ENCODE data around the gene EVX1. TPM values are rescaled to one million over a fixed set of nuclear protein-coding genes. Genes with fewer than 3 reads are reported as not detected.

The EVX1 gene
- polyA plus RNA-seq, 1 donor, result not detected

GRCh38 chr7:27283558-27283957 is 41.0 kb downstream of the EVX1 start:
- no peak for DNase-seq
- Histone ChIP-seq H3K36me3 (ENCODE audit: control insufficient read depth, insufficient read depth, low read length) (no peaks in the 10 kb centered on the region), H3K4me3 (ENCODE audit: low read length) (no peak overlapping the region), H3K27me3 (ENCODE audit: control insufficient read depth, insufficient read depth, low read length) (no peaks in the 10 kb centered on the region), H3K4me1 (ENCODE audit: control insufficient read depth, insufficient read depth, low read length) (no peaks in the 10 kb centered on the region), H3K27ac (ENCODE audit: low read length) (no peak overlapping the region), H3K9me3 (ENCODE audit: control insufficient read depth, low read depth, low read length) (no peaks in the 10 kb centered on the region)
- 100% methylated on average over 1 of the region's 3 CpGs for WGBS (ENCODE audit: insufficient coverage, low lambda C conversion rate)

DNA sequence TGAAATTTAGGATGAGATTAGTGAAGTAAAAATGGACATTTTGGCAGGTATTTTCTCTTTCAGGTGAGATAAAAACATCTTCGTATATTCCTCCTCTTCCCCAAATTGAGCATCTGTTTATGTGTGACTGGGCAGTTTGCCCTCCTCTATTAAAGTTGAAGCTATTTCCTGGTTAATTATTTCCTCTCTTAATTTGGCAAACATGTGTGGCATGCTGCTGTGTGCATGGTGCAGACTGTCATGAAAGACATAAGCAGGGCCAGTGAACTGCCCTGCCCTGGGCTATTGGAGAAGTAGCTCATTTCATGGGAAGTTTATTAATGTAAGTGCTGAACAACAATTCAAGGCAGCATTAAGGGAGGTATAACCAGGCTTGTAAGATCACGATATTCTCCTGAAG is 52.6 kb downstream of the EVX1 start:
- no peaks in the 10 kb centered on the region for H3K4me1 ChIP-seq (ENCODE audit: control insufficient read depth, insufficient read depth, low read length)
- WGBS (ENCODE audit: insufficient coverage, low lambda C conversion rate), result no CpG with 5 or more reads among the region's 2 CpGs
- no peaks in the 10 kb centered on the region for H3K9me3 ChIP-seq (ENCODE audit: control insufficient read depth, low read depth, low read length)

GRCh38 chr7:27297356-27297755 is 54.8 kb downstream of the EVX1 start:
- Histone ChIP-seq H3K36me3 (ENCODE audit: control insufficient read depth, insufficient read depth, low read length) (no peaks in the 10 kb centered on the region), H3K4me1 (ENCODE audit: control insufficient read depth, insufficient read depth, low read length) (no peaks in the 10 kb centered on the region), H3K9me3 (ENCODE audit: control insufficient read depth, low read depth, low read length) (no peaks in the 10 kb centered on the region), H3K27me3 (ENCODE audit: control insufficient read depth, insufficient read depth, low read length) (peaks cover 15% of the 10 kb centered on the region), H3K27ac (ENCODE audit: low read length) (no peak overlapping the region), H3K4me3 (ENCODE audit: low read length) (no peak overlapping the region)
- no CpG with 5 or more reads among the region's 8 CpGs for WGBS (ENCODE audit: insufficient coverage, low lambda C conversion rate)
- no peak for DNase-seq

More for the DNA sequence above, 52.6 kb downstream of the EVX1 start:
- Histone ChIP-seq H3K27ac (ENCODE audit: low read length) (no peak overlapping the region), H3K27me3 (ENCODE audit: control insufficient read depth, insufficient read depth, low read length) (peaks cover 15% of the 10 kb centered on the region), H3K36me3 (ENCODE audit: control insufficient read depth, insufficient read depth, low read length) (no peaks in the 10 kb centered on the region), H3K4me3 (ENCODE audit: low read length) (no peak overlapping the region)
- DNase-seq, result no peak

Other genes starting within 250 kb of the EVX1 start
- 1.5 TPM for gene HOXA1, start 146.8 kb upstream of the EVX1 start, polyA plus RNA-seq
- gene HOXA2, start 140.1 kb upstream of the EVX1 start, polyA plus RNA-seq, result 5.5 TPM
- 19.7 TPM for gene HOXA4, start 112.0 kb upstream of the EVX1 start, polyA plus RNA-seq
- gene HOXA5, start 99.1 kb upstream of the EVX1 start, polyA plus RNA-seq, result 30.3 TPM
- 4.0 TPM for gene HOXA6, start 95.0 kb upstream of the EVX1 start, polyA plus RNA-seq
- gene HOXA3, start 90.2 kb upstream of the EVX1 start, polyA plus RNA-seq, result 19.1 TPM
- gene HOXA7, start 86.1 kb upstream of the EVX1 start, polyA plus RNA-seq, result 2.3 TPM
- gene HOXA9, start 77.3 kb upstream of the EVX1 start, polyA plus RNA-seq, result 0.33 TPM
- gene HOXA10, start 68.5 kb upstream of the EVX1 start, polyA plus RNA-seq, result 0.12 TPM
- gene HOXA11, start 57.6 kb upstream of the EVX1 start, polyA plus RNA-seq, result not detected
- not detected for gene HOXA13, start 42.7 kb upstream of the EVX1 start, polyA plus RNA-seq